H1 (cell line): ENCODE measurements around the gene BTBD9.

ENCODE experiments used
- CBX5 ChIP-seq: fragments of 300-800, 300-1000 bp; sonication (generic); IDR thresholded peaks from 2 replicates; pipeline ENCODE4 v1.7.1; 2016; ENCODE audit warnings: antibody characterized with exemption, low read length, low read depth
- CTCF ChIP-seq, 3 experiments: IDR thresholded peaks; 1 replicate in 2 of 3; 2 replicates in 1 of 3; pipeline versions ENCODE4 v1.5.1 to v1.6.1; 2011; ENCODE audit warnings: low read length in 3 of 3, mild to moderate bottlenecking in 3 of 3, inconsistent platforms in 2 of 3, low read depth in 1 of 3, moderate library complexity in 1 of 3; ENCODE audit not compliant: insufficient read depth in 1 of 3; ENCODE audit errors: control extremely low read depth in 1 of 3
- EZH2 ChIP-seq: fragments of 200-600 bp; sonication (generic); IDR thresholded peaks from 2 replicates; pipeline ENCODE4 v1.7.1; 2012; ENCODE audit warnings: low read depth, mild to moderate bottlenecking, moderate library complexity, low read length, inconsistent platforms; ENCODE audit not compliant: severe bottlenecking
- MAX ChIP-seq: IDR thresholded peaks from 2 replicates; pipeline ENCODE4 v1.6.1; 2012; ENCODE audit warnings: inconsistent platforms
- POLR2A ChIP-seq, 2 experiments: IDR thresholded peaks; 1 replicate in 1 of 2; 2 replicates in 1 of 2; pipeline ENCODE4 v1.6.1; 2011; ENCODE audit warnings: low read depth in 2 of 2, low read length in 2 of 2, mild to moderate bottlenecking in 2 of 2; ENCODE audit errors: control extremely low read depth in 1 of 2
- POLR2AphosphoS5 ChIP-seq: IDR thresholded peaks from 2 replicates; pipeline ENCODE4 v1.6.1; 2011; ENCODE audit warnings: low read depth, low read length
- SP1 ChIP-seq: IDR thresholded peaks from 2 replicates; pipeline ENCODE4 v1.6.1; 2011; ENCODE audit warnings: low read depth, low read length
- SP2 ChIP-seq: IDR thresholded peaks from 2 replicates; pipeline ENCODE4 v1.6.1; 2012; ENCODE audit warnings: mild to moderate bottlenecking, low read length, inconsistent platforms
- SP4 ChIP-seq: IDR thresholded peaks from 2 replicates; pipeline ENCODE4 v1.6.1; 2012; ENCODE audit warnings: low read length, inconsistent platforms

- no peak for TF ChIP-seq SP1
- TF ChIP-seq SP2, result no peak
- TF ChIP-seq CBX5, result no peak
- TF ChIP-seq EZH2, result no peak
- TF ChIP-seq POLR2A (IDR thresholded peaks at IDR 0.05; ENCODE audit: control extremely low read depth in 1 of 2, low read depth in 2 of 2, low read length in 2 of 2), result no peak
- TF ChIP-seq SP4, result no peak
- TF ChIP-seq CTCF (IDR thresholded peaks at IDR 0.05; ENCODE audit: control extremely low read depth in 1 of 3, insufficient read depth in 1 of 3, low read depth in 1 of 3, low read length in 3 of 3), result no peak
- TF ChIP-seq MAX, result no peak
- TF ChIP-seq POLR2AphosphoS5, result no peak
Observed at GRCh38 chr6:38207375-38207774, 432.4 kb downstream of the BTBD9 start.
